ENCODE data around the gene FAM107B. TPM values are rescaled to one million over a fixed set of nuclear protein-coding genes. Genes with fewer than 3 reads are reported as not detected.

Gene FAM107B
- total and polyA plus RNA-seq, 2 donors (not counting 3 experiments of a cell fraction or from before 2014, with no cell fraction given): 39.2 to 176 TPM

GRCh38 chr10:14486777-14487487 lies 287.8 kb downstream of the FAM107B start:
- H3K27me3 ChIP-seq (ENCODE audit: control insufficient read depth in 2 of 2, insufficient read depth in 2 of 2, low read length in 2 of 2): peaks cover 8 to 29% of the 10 kb centered on the region in 2 experiments
- H3K36me3 ChIP-seq (ENCODE audit: control insufficient read depth in 2 of 2, extremely low read depth in 1 of 2, insufficient read depth in 2 of 2, low read length in 2 of 2): no peaks in the 10 kb centered on the region
- no peak overlapping the region for H3K9ac ChIP-seq (replicated peaks; ENCODE audit: extremely low read depth, insufficient read depth, low read length)
- H3K27ac ChIP-seq (ENCODE audit: insufficient read depth, low read depth, low read length): no peak overlapping the region
- H3K4me1 ChIP-seq (ENCODE audit: control insufficient read depth, extremely low read depth, insufficient read depth, low read length): peaks cover under 1% of the 10 kb centered on the region
- ChIA-PET POLR2A (no interaction called here), CTCF (interaction anchor here (1.2 to 3.1 kb wide), 3 partner anchors 9 to 351 kb away, joined by 3 to 11 read pairs (median 7); partner anchors contain the start of genes CDNF, HSPA14 and MSANTD7)
- intact Hi-C loops (cut with micrococcal nuclease) (no loop called here), dilution Hi-C loops (cut with MboI; ENCODE audit: extremely low pct_ligation_motif_present, low sequenced_read_pairs) (no loop called here)
- no peak for DNase-seq (ENCODE audit: low read depth, low spot score)
- H3K4me3 ChIP-seq (replicated peaks in 1 of 3; ENCODE audit: insufficient read depth in 1 of 3, low read depth in 1 of 3, low read length in 3 of 3): no peak overlapping the region
- no peak for FAIRE-seq
- no peaks in the 10 kb centered on the region for H3K79me2 ChIP-seq (ENCODE audit: control insufficient read depth, insufficient read depth, low read length)
- TF ChIP-seq MAX (IDR thresholded peaks at IDR 0.05; ENCODE audit: insufficient read depth, insufficient read length) (no peak), JUN (IDR thresholded peaks at IDR 0.05; ENCODE audit: borderline replicate concordance, insufficient read depth, insufficient read length, low read depth) (no peak), CTCF (IDR thresholded peaks at IDR 0.05; ENCODE audit: extremely low read depth in 1 of 2, insufficient read depth in 1 of 2, low read depth in 1 of 2, low read length in 2 of 2) (no peak), MYC (IDR thresholded peaks at IDR 0.05; ENCODE audit: low read depth, low read length) (no peak), GATA2 (IDR thresholded peaks at IDR 0.05; ENCODE audit: insufficient read depth, insufficient read length, low read depth, low read length) (no peak), POLR2AphosphoS5 (IDR thresholded peaks at IDR 0.05; ENCODE audit: insufficient read depth, low read depth, low read length) (no peak), FOS (IDR thresholded peaks at IDR 0.05; ENCODE audit: borderline replicate concordance, insufficient read depth, low read length) (no peak), POLR2A (IDR thresholded peaks at IDR 0.05; ENCODE audit: low read depth, low read length) (no peak), EZH2 (IDR thresholded peaks at IDR 0.05; ENCODE audit: borderline replicate concordance, low read depth, low read length, severe bottlenecking) (no peak)
- H3K4me2 ChIP-seq (ENCODE audit: insufficient read depth, low read length): no peak overlapping the region
- no TSS peak for BruUV-seq (replicated peaks)
- no peaks in the 10 kb centered on the region for H4K20me1 ChIP-seq (replicated peaks; ENCODE audit: control insufficient read depth, extremely low read depth, insufficient read depth, low read length)
- no peaks in the 10 kb centered on the region for H3K9me3 ChIP-seq (replicated peaks; ENCODE audit: control insufficient read depth, insufficient read depth, low read length)
- H3K9me1 ChIP-seq (replicated peaks; ENCODE audit: control insufficient read depth, extremely low read depth, insufficient read depth, low read length): no peaks in the 10 kb centered on the region
- no peak overlapping the region for H2AFZ ChIP-seq (ENCODE audit: low read depth, low read length)

Measured in endothelial cell of umbilical vein (primary cell).